Effector memory CD8-positive, alpha-beta T cell (primary cell): ENCODE results near the gene LCN12.

Experiments
- ATAC-seq: fragments of 150-1000 bp; cut with Tn5 transposase; replicated peaks from 2 replicates; pipeline ENCODE4 v1.10.0; 2021; ENCODE audit warnings: mild to moderate bottlenecking, moderate library complexity
- DNase-seq, 3 experiments: peaks; one replicate each; pipeline ENCODE4 v3.0.0; 2021
- H3K27ac Mint-ChIP-seq, 2 donors: one replicate each; pipeline ENCODE4 v1.8.0; 2022; ENCODE audit warnings: mild to moderate bottlenecking in 2 of 2, mixed read lengths in 2 of 2, moderate library complexity in 2 of 2
- H3K27me3 Mint-ChIP-seq, 2 donors: one replicate each; pipeline ENCODE4 v1.8.0; 2022; ENCODE audit warnings: mixed read lengths in 2 of 2
- H3K36me3 Mint-ChIP-seq: one replicate; pipeline ENCODE4 v1.8.0; 2022; ENCODE audit warnings: mild to moderate bottlenecking, moderate library complexity, mixed read lengths; ENCODE audit not compliant: insufficient read depth
- H3K4me1 Mint-ChIP-seq, 2 donors: one replicate each; pipeline ENCODE4 v1.8.0; 2022; ENCODE audit warnings: low read depth in 2 of 2, mixed read lengths in 2 of 2
- H3K4me3 Mint-ChIP-seq, 2 donors: one replicate each; pipeline ENCODE4 v1.8.0; 2022; ENCODE audit warnings: mild to moderate bottlenecking in 2 of 2, mixed read lengths in 2 of 2, moderate library complexity in 2 of 2
- H3K9me3 Mint-ChIP-seq, 2 donors: one replicate each; pipeline ENCODE4 v1.8.0; 2022; ENCODE audit warnings: mixed read lengths in 2 of 2

LCN12 gene

GRCh38 chr9:136961279-136962065 lies 9.4 kb downstream of the LCN12 start:
- peaks cover 15% of the 10 kb centered on the region for H3K36me3 Mint-ChIP-seq
- no peak for DNase-seq
- peaks cover 4 to 6% of the 10 kb centered on the region in 2 donors for H3K9me3 Mint-ChIP-seq
- H3K4me1 Mint-ChIP-seq = peaks cover 51 to 67% of the 10 kb centered on the region in 2 donors
- no peaks in the 10 kb centered on the region for H3K27me3 Mint-ChIP-seq
- peak overlapping the region; percentile 75 to 79 for H3K4me3 Mint-ChIP-seq
- no peak for ATAC-seq
- H3K27ac Mint-ChIP-seq = peak overlapping the region; percentile 81 to 93

GRCh38 chr9:136962163-136962562 lies 10.1 kb downstream of the LCN12 start:
- peak overlapping the region; percentile 10 to 56 for H3K4me3 Mint-ChIP-seq

GRCh38 chr9:136962701-136963248 lies 10.7 kb downstream of the LCN12 start:
- H3K9me3 Mint-ChIP-seq = no peaks in the 10 kb centered on the region
- H3K4me3 Mint-ChIP-seq = peak overlapping the region; percentile 25 to 56
- H3K36me3 Mint-ChIP-seq = peaks cover 21% of the 10 kb centered on the region
- no peaks in the 10 kb centered on the region for H3K27me3 Mint-ChIP-seq
- no peak for DNase-seq
- H3K27ac Mint-ChIP-seq = peak overlapping the region; percentile 69 to 82
- no peak for ATAC-seq
- H3K4me1 Mint-ChIP-seq = peaks cover 48 to 63% of the 10 kb centered on the region in 2 donors

More at GRCh38 chr9:136962163-136962562, 10.1 kb downstream of the LCN12 start:
- Mint-ChIP-seq H3K27ac (peak overlapping the region in 1 of 2 donors; percentile 82), H3K9me3 (no peaks in the 10 kb centered on the region), H3K27me3 (no peaks in the 10 kb centered on the region), H3K4me1 (peaks cover 49 to 64% of the 10 kb centered on the region in 2 donors), H3K36me3 (peaks cover 19% of the 10 kb centered on the region)
- ATAC-seq = no peak
- DNase-seq = no peak

- no peaks in the 10 kb centered on the region for H3K27me3 Mint-ChIP-seq
- ATAC-seq (no peak), DNase-seq (no peak)
- peaks cover 21% of the 10 kb centered on the region for H3K36me3 Mint-ChIP-seq
- H3K4me3 Mint-ChIP-seq = peak overlapping the region; percentile 25 to 56
- H3K4me1 Mint-ChIP-seq = peaks cover 48 to 58% of the 10 kb centered on the region in 2 donors
- no peaks in the 10 kb centered on the region for H3K9me3 Mint-ChIP-seq
- H3K27ac Mint-ChIP-seq = peak overlapping the region; percentile 69 to 82
Measured at GRCh38 chr9:136963341-136963740, 11.3 kb downstream of the LCN12 start.

- H3K4me3 Mint-ChIP-seq = peak overlapping the region in 1 of 2 donors; percentile 56
- peaks cover 48 to 55% of the 10 kb centered on the region in 2 donors for H3K4me1 Mint-ChIP-seq
- peak overlapping the region; percentile 69 to 82 for H3K27ac Mint-ChIP-seq
- no peak for ATAC-seq
- no peaks in the 10 kb centered on the region for H3K27me3 Mint-ChIP-seq
- H3K9me3 Mint-ChIP-seq = no peaks in the 10 kb centered on the region
- H3K36me3 Mint-ChIP-seq = peaks cover 21% of the 10 kb centered on the region
- DNase-seq = no peak
Measured at GRCh38 chr9:136963751-136964150, 11.7 kb downstream of the LCN12 start.

GRCh38 chr9:136964171-136964689 lies 12.2 kb downstream of the LCN12 start:
- no peaks in the 10 kb centered on the region for H3K27me3 Mint-ChIP-seq
- ATAC-seq (no peak), DNase-seq (no peak)
- peaks cover 21% of the 10 kb centered on the region for H3K36me3 Mint-ChIP-seq
- peak overlapping the region; percentile 45 to 65 for H3K4me3 Mint-ChIP-seq
- H3K27ac Mint-ChIP-seq = peak overlapping the region; percentile 35 to 78
- peaks cover 45 to 50% of the 10 kb centered on the region in 2 donors for H3K4me1 Mint-ChIP-seq
- no peaks in the 10 kb centered on the region for H3K9me3 Mint-ChIP-seq

GRCh38 chr9:136964833-136965422 lies 12.9 kb downstream of the LCN12 start:
- no peaks in the 10 kb centered on the region for H3K9me3 Mint-ChIP-seq
- H3K4me3 Mint-ChIP-seq = peak overlapping the region; percentile 84 to 85
- H3K27me3 Mint-ChIP-seq = no peaks in the 10 kb centered on the region
- peaks cover 21% of the 10 kb centered on the region for H3K36me3 Mint-ChIP-seq
- ATAC-seq (no peak), DNase-seq (no peak)
- H3K27ac Mint-ChIP-seq = peak overlapping the region; percentile 35 to 94
- peaks cover 43 to 50% of the 10 kb centered on the region in 2 donors for H3K4me1 Mint-ChIP-seq

GRCh38 chr9:136965771-136966484 lies 13.9 kb downstream of the LCN12 start:
- DNase-seq = peak; percentile 47 to 60 (median 55)

GRCh38 chr9:136968333-136969127 lies 16.5 kb downstream of the LCN12 start:
- Mint-ChIP-seq H3K4me1 (peaks cover 16 to 27% of the 10 kb centered on the region in 2 donors), H3K36me3 (peaks cover 16% of the 10 kb centered on the region), H3K9me3 (no peaks in the 10 kb centered on the region), H3K27ac (no peak overlapping the region), H3K27me3 (no peaks in the 10 kb centered on the region), H3K4me3 (no peak overlapping the region)
- ATAC-seq (no peak), DNase-seq (no peak)

More at GRCh38 chr9:136965771-136966484, 13.9 kb downstream of the LCN12 start:
- H3K27ac Mint-ChIP-seq = peak overlapping the region; percentile 91 to 94
- peak; percentile 89 for ATAC-seq
- peaks cover 16% of the 10 kb centered on the region for H3K36me3 Mint-ChIP-seq
- H3K27me3 Mint-ChIP-seq = no peaks in the 10 kb centered on the region
- H3K4me3 Mint-ChIP-seq = peak overlapping the region; percentile 84 to 85
- peaks cover 33 to 43% of the 10 kb centered on the region in 2 donors for H3K4me1 Mint-ChIP-seq
- no peaks in the 10 kb centered on the region for H3K9me3 Mint-ChIP-seq

GRCh38 chr9:136969150-136969549 lies 17.1 kb downstream of the LCN12 start:
- Mint-ChIP-seq H3K36me3 (peaks cover 16% of the 10 kb centered on the region), H3K4me3 (no peak overlapping the region), H3K27ac (no peak overlapping the region), H3K27me3 (no peaks in the 10 kb centered on the region), H3K9me3 (no peaks in the 10 kb centered on the region), H3K4me1 (peaks cover 16 to 27% of the 10 kb centered on the region in 2 donors)
- DNase-seq = no peak
- no peak for ATAC-seq

- H3K4me1 Mint-ChIP-seq = peaks cover 16 to 21% of the 10 kb centered on the region in 2 donors
- H3K4me3 Mint-ChIP-seq = no peak overlapping the region
- DNase-seq = no peak
- no peak for ATAC-seq
- H3K27me3 Mint-ChIP-seq = no peaks in the 10 kb centered on the region
- H3K27ac Mint-ChIP-seq = peak overlapping the region in 1 of 2 donors; percentile 53
- no peaks in the 10 kb centered on the region for H3K9me3 Mint-ChIP-seq
- peaks cover 16% of the 10 kb centered on the region for H3K36me3 Mint-ChIP-seq
Measured at GRCh38 chr9:136969774-136970173, 17.7 kb downstream of the LCN12 start.

GRCh38 chr9:136970361-136970760 lies 18.3 kb downstream of the LCN12 start:
- Mint-ChIP-seq H3K4me1 (peaks cover 19 to 24% of the 10 kb centered on the region in 2 donors), H3K27ac (peak overlapping the region in 1 of 2 donors; percentile 53), H3K27me3 (no peaks in the 10 kb centered on the region), H3K4me3 (no peak overlapping the region), H3K9me3 (no peaks in the 10 kb centered on the region), H3K36me3 (peaks cover 16% of the 10 kb centered on the region)
- no peak for ATAC-seq
- no peak for DNase-seq
